Ovary (tissue), 3 donors: ENCODE measurements around the gene FNBP1L.

Source experiments
- CTCF ChIP-seq, 3 donors: fragments of 450-650 bp in 2 of 3; fragments of 200-600 bp in 1 of 3; IDR thresholded peaks; one replicate each; pipeline versions ENCODE4 v1.5.1 to v1.8.0; 2016 to 2022; ENCODE audit warnings: antibody characterized with exemption in 3 of 3, mild to moderate bottlenecking in 1 of 3
- EP300 ChIP-seq: sonication (generic); formaldehyde crosslinking; IDR thresholded peaks from one replicate; pipeline ENCODE4 v1.6.1; 2017; ENCODE audit warnings: antibody characterized with exemption
- POLR2A ChIP-seq: fragments of 450-650 bp; IDR thresholded peaks from one replicate; pipeline ENCODE4 v1.6.1; 2017; ENCODE audit warnings: antibody characterized with exemption, mild to moderate bottlenecking, moderate library complexity
- donor health status: DM: no; HTN: no; CAD: no.

GRCh38 chr1:93598396-93598795, 150.5 kb downstream of the FNBP1L start:
- TF ChIP-seq CTCF (IDR thresholded peaks at IDR 0.05) (no peak), POLR2A (no peak), EP300 (no peak)
